Sigmoid colon (tissue), 7 donors: ENCODE results near the gene PPP1R27. TPM values are rescaled to one million over a fixed set of nuclear protein-coding genes. Genes with fewer than 3 reads are reported as not detected.

Experiments
- DNase-seq: peaks from one replicate; pipeline ENCODE4 v3.0.0-alpha.2; 2019
- H3K27ac ChIP-seq, 4 donors: fragments of 200-600 bp; sonication (generic); one replicate each; pipeline ENCODE4 v1.5.1; 2016 to 2019; ENCODE audit warnings: mild to moderate bottlenecking in 1 of 4
- H3K27me3 ChIP-seq, 3 donors: fragments of 200-600 bp; sonication (generic); one replicate each; pipeline ENCODE4 v1.5.1; 2019; ENCODE audit warnings: mild to moderate bottlenecking in 1 of 3
- H3K36me3 ChIP-seq, 4 donors: fragments of 200-600 bp; sonication (generic); one replicate each; pipeline ENCODE4 v1.5.1; 2016 to 2019
- H3K4me1 ChIP-seq, 4 donors: fragments of 200-600 bp; sonication (generic); one replicate each; pipeline ENCODE4 v1.5.1; 2017 to 2019
- H3K4me3 ChIP-seq, 4 donors: fragments of 200-600 bp; sonication (generic); one replicate each; pipeline ENCODE4 v1.5.1; 2017 to 2019; ENCODE audit warnings: mild to moderate bottlenecking in 2 of 4, moderate library complexity in 1 of 4
- H3K9me3 ChIP-seq, 4 donors: fragments of 200-600 bp in 3 of 4; sonication (generic) in 3 of 4; one replicate each; pipeline versions ENCODE4 v1.5.1 to v1.6.1; 2013 to 2019
- EP300 ChIP-seq, 4 donors: sonication (generic); formaldehyde crosslinking; IDR thresholded peaks; one replicate each; pipeline ENCODE4 v1.6.1; 2017; ENCODE audit warnings: antibody characterized with exemption in 4 of 4
- POLR2A ChIP-seq, 2 donors: fragments of 450-650 bp; IDR thresholded peaks; one replicate each; pipeline ENCODE4 v1.6.1; 2016; ENCODE audit warnings: antibody characterized with exemption in 2 of 2, mild to moderate bottlenecking in 2 of 2, moderate library complexity in 2 of 2
- POLR2AphosphoS5 ChIP-seq, 4 donors: sonication (generic); formaldehyde crosslinking; IDR thresholded peaks; one replicate each; pipeline ENCODE4 v1.6.1; 2017; ENCODE audit warnings: antibody characterized with exemption in 4 of 4
- WGBS, 2 donors: extraction: QIAGEN DNeasy Blood & Tissue Kit; methylation state at CpG; one replicate each; pipeline ENCODE4 v1.1.7; 2013; 5-methylcytosine and 5-hydroxymethylcytosine counted together
- intact Hi-C: fragments of 100-400 bp; cut with DNase I; formaldehyde crosslinking; loops from one replicate; pipeline ENCODE4 v1.15.1; 2023
- polyA plus RNA-seq, 3 donors: library from polyadenylated mRNA; stranded (reverse); fragments of 200-250 nt; gene quantifications; one replicate each; pipeline ENCODE4 v1.2.3, GENCODE V29; 2013
- total RNA-seq, 4 donors: library from RNA; depleted of rRNA; stranded (reverse); fragments of >200 nt; gene quantifications; one replicate each; pipeline ENCODE4 v1.1.0, GENCODE V29; 2016
- TF ChIP-seq, protein P1 (sequence below), 4 experiments: fragments of 450-650 bp in 3 of 4; fragments of 200-600 bp in 1 of 4; IDR thresholded peaks; one replicate each; pipeline ENCODE4 v1.5.1; 2016 to 2019; ENCODE audit warnings: antibody characterized with exemption in 4 of 4, mild to moderate bottlenecking in 3 of 4, moderate library complexity in 2 of 4
- donor health status: healthy with polysubstance abuse.
- donor health status: Bipolar disorder and iron deficiency.
- donor health status: healthy.

PPP1R27 gene
- total and polyA plus RNA-seq, 7 donors: 0.50 TPM; not detected in 6

DNA sequence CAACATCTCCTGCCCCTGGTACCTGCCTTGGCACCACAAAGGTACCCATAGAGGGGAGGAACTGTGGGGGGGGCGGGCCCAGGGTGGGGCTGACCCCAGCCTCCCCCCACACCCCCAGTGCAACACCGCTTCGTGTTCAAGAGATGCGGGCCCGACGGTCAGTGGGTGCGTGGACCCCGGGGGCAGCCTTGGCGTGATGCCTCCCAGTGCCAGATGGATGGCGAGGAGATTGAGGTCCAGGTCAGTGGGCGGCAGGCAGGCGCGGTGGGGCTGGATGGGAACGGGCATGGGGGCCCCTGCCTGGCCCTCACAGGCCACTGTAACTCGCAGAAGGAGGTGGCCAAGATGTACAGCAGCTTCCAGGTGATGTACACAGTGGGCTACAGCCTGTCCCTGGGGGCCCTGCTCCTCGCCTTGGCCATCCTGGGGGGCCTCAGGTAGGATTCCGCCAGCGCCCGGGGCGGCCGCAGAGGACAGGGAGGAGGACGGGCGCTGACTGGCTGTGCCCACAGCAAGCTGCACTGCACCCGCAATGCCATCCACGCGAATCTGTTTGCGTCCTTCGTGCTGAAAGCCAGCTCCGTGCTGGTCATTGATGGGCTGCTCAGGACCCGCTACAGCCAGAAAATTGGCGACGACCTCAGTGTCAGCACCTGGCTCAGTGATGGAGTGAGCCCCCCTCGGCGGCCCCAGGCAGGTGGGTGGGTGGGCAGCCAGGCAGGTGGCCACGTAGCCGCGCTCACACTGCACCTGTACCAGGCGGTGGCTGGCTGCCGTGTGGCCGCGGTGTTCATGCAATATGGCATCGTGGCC is 23.8 kb downstream of the PPP1R27 start:
- no peak for DNase-seq
- intact Hi-C loops: no loop called here
- WGBS, 2 donors: 82 to 90% methylated on average over 42 of the region's 42 CpGs
- no peak overlapping the region for H3K4me3 ChIP-seq
- peaks cover 2 to 77% (median 43%) of the 10 kb centered on the region in 3 donors for H3K27me3 ChIP-seq
- no peaks in the 10 kb centered on the region for H3K9me3 ChIP-seq
- H3K27ac ChIP-seq: no peak overlapping the region
- H3K36me3 ChIP-seq: no peaks in the 10 kb centered on the region
- H3K4me1 ChIP-seq: no peaks in the 10 kb centered on the region
- TF ChIP-seq POLR2A (IDR thresholded peaks at IDR 0.05): no peak
- TF ChIP-seq, protein P1, sequence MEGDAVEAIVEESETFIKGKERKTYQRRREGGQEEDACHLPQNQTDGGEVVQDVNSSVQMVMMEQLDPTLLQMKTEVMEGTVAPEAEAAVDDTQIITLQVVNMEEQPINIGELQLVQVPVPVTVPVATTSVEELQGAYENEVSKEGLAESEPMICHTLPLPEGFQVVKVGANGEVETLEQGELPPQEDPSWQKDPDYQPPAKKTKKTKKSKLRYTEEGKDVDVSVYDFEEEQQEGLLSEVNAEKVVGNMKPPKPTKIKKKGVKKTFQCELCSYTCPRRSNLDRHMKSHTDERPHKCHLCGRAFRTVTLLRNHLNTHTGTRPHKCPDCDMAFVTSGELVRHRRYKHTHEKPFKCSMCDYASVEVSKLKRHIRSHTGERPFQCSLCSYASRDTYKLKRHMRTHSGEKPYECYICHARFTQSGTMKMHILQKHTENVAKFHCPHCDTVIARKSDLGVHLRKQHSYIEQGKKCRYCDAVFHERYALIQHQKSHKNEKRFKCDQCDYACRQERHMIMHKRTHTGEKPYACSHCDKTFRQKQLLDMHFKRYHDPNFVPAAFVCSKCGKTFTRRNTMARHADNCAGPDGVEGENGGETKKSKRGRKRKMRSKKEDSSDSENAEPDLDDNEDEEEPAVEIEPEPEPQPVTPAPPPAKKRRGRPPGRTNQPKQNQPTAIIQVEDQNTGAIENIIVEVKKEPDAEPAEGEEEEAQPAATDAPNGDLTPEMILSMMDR (IDR thresholded peaks at IDR 0.05): no peak
- no peak for TF ChIP-seq POLR2AphosphoS5 (IDR thresholded peaks at IDR 0.05)
- no peak for TF ChIP-seq EP300 (IDR thresholded peaks at IDR 0.05)

DNA sequence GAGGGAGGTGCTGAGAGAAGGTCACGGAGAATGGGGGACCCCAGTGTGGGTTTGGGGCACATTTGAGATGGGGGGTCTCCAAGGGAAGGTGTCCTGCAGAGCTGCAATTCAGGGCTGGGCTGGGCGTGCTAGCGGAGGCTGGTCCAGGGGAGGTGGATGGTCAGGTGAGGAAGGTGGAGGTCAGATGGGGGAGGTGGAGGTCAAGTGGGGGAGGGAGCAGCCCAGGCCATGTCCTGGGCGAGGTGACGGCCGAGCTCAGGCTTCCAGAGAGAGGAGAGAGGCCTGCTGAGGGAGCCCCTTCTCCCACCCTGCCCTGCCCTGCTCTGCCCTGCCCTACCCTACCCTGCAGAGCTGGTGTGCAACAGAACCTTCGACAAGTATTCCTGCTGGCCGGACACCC is 24.4 kb downstream of the PPP1R27 start:
- H3K36me3 ChIP-seq: no peaks in the 10 kb centered on the region
- no peak for DNase-seq
- intact Hi-C loops: no loop called here
- 69 to 78% methylated on average over 8 of the region's 8 CpGs for WGBS, 2 donors
- H3K9me3 ChIP-seq: no peaks in the 10 kb centered on the region
- no peaks in the 10 kb centered on the region for H3K4me1 ChIP-seq
- H3K4me3 ChIP-seq: no peak overlapping the region
- TF ChIP-seq, protein P1 (IDR thresholded peaks at IDR 0.05): no peak
- TF ChIP-seq POLR2A (IDR thresholded peaks at IDR 0.05): no peak
- no peak for TF ChIP-seq POLR2AphosphoS5 (IDR thresholded peaks at IDR 0.05)
- no peak for TF ChIP-seq EP300 (IDR thresholded peaks at IDR 0.05)
- peaks cover 2 to 79% (median 49%) of the 10 kb centered on the region in 3 donors for H3K27me3 ChIP-seq
- no peak overlapping the region for H3K27ac ChIP-seq

DNA sequence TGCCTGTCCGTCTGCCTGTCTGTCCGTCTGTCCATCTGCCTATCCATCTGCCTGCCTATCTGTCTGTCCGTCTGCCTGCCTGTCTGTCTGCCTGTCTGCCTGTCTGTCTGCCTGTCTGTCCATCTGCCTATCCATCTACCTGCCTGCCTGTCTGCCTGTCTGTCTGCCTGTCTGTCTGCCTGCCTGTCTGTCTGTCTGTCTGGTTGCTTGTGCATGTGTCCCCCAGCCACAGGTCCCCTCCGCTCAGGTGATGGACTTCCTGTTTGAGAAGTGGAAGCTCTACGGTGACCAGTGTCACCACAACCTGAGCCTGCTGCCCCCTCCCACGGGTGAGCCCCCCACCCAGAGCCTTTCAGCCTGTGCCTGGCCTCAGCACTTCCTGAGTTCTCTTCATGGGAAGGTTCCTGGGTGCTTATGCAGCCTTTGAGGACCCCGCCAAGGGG is 25.3 kb downstream of the PPP1R27 start:
- no peaks in the 10 kb centered on the region for H3K36me3 ChIP-seq
- no peak overlapping the region for H3K27ac ChIP-seq
- TF ChIP-seq EP300 (IDR thresholded peaks at IDR 0.05) (no peak), POLR2AphosphoS5 (IDR thresholded peaks at IDR 0.05) (no peak), POLR2A (IDR thresholded peaks at IDR 0.05) (no peak)
- TF ChIP-seq, protein P1 (IDR thresholded peaks at IDR 0.05): no peak
- no peak for DNase-seq
- 59 to 72% methylated on average over 7 of the region's 7 CpGs for WGBS, 2 donors
- peaks cover 10 to 83% (median 57%) of the 10 kb centered on the region in 3 donors for H3K27me3 ChIP-seq
- no peak overlapping the region for H3K4me3 ChIP-seq
- intact Hi-C loops: no loop called here
- peaks cover 0 to 6% (median 4%) of the 10 kb centered on the region in 4 donors for H3K4me1 ChIP-seq
- no peaks in the 10 kb centered on the region for H3K9me3 ChIP-seq

DNA sequence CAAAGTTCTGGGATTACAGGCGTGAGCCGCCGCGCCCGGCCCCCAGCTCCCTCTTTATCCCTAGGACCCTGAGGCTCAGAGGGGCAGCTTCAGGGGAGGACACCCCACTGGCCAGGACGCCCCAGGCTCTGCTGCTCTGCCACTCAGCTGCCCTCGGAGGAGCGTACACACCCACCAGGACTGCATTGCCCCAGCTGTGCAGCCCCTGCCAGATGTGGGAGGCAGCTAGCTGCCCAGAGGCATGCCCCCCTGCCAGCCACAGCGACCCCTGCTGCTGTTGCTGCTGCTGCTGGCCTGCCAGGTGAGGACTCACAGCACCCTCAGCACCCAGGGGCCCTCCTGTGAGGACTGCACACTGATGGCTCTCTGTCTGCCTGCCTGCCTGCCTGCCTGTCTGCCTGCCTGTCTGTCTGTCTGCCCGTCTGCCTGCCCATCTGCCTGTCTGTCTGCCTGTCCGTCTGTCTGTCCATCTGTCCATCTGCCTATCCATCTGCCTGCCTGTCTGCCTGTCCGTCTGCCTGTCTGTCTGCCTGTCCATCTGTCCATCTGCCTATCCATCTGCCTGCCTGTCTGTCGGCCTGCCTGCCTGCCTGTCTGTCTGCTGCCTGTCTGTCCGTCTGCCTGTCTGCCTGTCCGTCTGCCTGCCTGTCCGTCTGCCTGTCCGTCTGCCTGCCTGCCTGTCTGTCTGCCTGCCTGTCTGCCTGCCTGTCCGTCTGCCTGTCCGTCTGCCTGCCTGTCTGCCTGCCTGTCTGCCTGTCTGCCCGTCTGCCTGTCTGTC is 25.9 kb downstream of the PPP1R27 start:
- no peak for DNase-seq
- no peak overlapping the region for H3K27ac ChIP-seq
- H3K9me3 ChIP-seq: no peaks in the 10 kb centered on the region
- H3K4me3 ChIP-seq: no peak overlapping the region
- WGBS, 2 donors: 57 to 75% methylated on average over 20 of the region's 20 CpGs
- peaks cover 0 to 11% (median 10%) of the 10 kb centered on the region in 4 donors for H3K4me1 ChIP-seq
- TF ChIP-seq, protein P1 (IDR thresholded peaks at IDR 0.05): no peak
- no peak for TF ChIP-seq EP300 (IDR thresholded peaks at IDR 0.05)
- no peak for TF ChIP-seq POLR2A (IDR thresholded peaks at IDR 0.05)
- TF ChIP-seq POLR2AphosphoS5 (IDR thresholded peaks at IDR 0.05): no peak
- intact Hi-C loops: no loop called here
- no peaks in the 10 kb centered on the region for H3K36me3 ChIP-seq
- H3K27me3 ChIP-seq: peaks cover 16 to 85% (median 63%) of the 10 kb centered on the region in 3 donors
